IPS-11a (cell line): ENCODE data around the gene DPYSL4.

Source experiments
- H3K4me3 ChIP-seq: one replicate; pipeline ENCODE4 v1.5.1; 2013; ENCODE audit warnings: low read depth, low read length, control low read depth

The DPYSL4 gene

DNA sequence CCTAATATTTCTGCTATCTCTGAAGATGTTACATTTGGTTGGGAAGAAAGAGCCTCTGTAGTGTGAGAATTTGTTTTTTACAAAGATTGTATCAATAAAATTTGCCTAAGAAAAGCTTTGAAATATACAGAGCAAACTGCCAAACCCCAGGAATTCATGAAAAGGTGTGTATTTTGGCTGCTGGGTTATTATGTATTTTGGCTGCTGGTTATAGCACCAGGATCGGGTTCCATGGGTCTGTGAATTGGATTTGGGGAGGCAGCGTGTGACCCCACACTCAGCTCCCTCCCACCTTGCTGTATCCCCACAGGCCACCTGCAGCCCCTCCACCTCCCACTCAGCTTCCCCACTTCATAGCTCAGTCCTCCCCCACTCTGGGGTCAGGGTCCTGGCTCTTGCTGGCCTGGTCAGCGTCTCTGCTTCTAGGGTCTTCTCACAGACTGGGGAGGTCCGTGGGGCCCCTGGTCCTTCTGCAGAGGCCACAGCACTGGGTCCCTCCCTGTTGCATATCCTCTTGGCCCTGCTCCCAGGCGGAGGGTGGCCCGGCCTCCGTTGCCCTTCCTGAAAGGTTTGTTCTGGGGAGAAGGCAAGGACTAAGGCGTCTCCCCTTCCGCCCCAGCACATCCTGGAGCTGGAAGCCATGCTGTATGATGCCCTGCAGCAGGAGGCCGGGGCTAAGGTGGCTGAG is 24.0 kb upstream of the DPYSL4 start:
- peak overlapping the region; percentile 1 for H3K4me3 ChIP-seq

DNA sequence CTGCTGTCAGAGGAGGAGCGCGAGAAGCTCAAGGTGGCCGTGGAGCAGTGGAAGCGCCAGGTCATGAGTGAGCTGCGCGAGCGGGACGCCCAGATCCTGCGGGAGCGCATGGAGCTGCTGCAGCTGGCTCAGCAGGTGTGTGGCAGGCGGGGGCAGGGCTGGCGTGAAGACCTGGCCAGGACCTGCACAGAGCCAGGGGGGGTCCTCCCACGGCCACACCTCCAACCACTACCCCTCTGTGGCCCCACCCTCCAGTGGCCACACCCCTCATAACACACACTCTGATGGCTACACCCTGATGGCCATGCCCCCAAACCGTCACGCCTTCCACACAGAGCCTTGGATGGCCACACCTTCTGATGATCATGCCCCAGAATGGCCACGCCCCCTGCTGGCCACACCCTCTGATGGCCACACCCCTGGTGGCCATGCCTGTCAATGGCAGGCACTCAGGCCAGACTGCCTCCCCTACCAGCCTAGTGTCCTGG is 23.4 kb upstream of the DPYSL4 start:
- H3K4me3 ChIP-seq, result peak overlapping the region; percentile 1

DNA sequence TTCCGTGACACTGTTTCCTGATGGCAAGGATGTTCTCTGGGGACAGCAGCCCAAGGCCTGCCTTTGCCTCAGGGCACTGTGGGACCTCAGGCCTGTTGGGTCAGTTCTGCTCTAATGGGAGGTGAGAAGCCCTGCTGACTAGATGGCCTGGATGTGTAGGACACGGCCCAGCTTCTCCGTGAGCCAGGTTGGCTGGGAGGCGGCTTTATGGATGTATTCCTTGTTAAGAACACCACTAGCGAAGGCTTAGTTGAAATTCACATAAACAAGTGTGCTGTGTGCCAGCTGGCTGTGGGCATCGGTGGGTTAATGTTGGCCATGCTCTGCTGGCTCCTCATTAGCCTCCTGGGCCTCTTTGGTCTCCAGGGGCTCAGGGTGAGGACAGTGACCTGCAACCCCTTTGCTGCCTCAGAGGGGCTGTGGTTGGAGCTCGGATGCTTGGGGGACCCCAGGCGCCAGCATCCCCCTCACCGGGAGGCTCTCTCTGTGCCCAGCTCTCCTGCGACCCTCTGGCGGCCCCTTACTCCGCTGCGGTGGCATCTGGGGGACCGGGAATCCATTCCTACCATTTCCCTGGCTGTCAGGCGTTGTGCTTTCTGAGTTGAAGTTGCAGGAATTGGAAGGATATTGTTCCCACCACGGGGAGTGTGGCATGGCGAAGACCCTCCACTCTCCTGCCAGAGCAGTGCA is 22.8 kb upstream of the DPYSL4 start:
- H3K4me3 ChIP-seq, result no peak overlapping the region

DNA sequence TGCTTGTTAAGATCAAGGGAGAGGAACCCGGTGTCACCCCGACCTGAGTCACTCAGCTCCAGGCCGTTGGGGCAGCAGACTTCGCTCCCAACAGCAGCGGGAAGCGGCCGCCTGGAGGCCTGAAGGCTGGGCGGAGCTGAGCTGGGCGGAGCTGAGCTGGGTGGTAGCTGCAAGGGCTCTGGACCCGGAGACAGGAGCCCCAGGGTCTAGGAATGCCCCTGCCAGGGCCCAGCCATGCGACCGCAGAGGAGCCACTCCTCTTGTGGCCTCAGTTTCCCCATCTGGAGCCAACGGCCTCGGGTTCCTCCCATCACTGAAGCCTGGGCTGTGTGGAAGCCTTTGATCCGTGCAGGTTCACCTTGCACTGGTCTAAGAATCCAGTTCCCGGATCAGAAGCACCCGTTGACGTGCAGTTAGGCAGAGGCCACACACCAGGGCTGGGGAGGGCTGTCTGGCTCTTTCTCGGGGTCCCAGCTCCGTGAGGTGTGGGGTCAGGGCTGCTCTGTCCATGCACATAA is 21.9 kb upstream of the DPYSL4 start:
- no peak overlapping the region for H3K4me3 ChIP-seq

DNA sequence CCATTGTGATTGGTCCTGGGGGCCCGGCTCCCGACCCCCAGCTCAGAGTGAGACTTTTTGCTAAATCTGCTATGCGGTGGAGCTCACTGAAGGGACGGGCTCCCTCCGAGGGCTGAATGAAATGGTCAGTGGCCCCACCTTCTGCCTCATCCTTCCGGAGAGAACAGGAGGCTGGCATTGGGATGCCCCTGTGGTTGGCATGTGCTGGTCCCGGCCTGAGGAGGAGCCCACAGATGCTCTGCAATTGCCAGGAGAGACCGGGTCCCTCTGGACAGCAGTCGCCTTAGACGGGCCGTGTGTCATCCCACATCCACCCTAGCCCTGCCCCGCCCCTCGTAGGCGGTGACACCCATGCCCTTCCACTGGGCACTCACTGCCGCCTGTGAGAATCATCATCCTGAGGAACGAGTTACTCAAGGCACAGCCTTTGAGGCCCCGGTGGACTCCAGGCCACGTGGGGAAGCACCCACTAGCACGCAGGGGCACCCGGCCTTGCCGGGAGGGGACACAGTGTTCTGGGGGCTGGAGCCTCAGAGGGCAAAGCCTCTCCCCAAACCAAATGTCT is 21.2 kb upstream of the DPYSL4 start:
- no peak overlapping the region for H3K4me3 ChIP-seq

DNA sequence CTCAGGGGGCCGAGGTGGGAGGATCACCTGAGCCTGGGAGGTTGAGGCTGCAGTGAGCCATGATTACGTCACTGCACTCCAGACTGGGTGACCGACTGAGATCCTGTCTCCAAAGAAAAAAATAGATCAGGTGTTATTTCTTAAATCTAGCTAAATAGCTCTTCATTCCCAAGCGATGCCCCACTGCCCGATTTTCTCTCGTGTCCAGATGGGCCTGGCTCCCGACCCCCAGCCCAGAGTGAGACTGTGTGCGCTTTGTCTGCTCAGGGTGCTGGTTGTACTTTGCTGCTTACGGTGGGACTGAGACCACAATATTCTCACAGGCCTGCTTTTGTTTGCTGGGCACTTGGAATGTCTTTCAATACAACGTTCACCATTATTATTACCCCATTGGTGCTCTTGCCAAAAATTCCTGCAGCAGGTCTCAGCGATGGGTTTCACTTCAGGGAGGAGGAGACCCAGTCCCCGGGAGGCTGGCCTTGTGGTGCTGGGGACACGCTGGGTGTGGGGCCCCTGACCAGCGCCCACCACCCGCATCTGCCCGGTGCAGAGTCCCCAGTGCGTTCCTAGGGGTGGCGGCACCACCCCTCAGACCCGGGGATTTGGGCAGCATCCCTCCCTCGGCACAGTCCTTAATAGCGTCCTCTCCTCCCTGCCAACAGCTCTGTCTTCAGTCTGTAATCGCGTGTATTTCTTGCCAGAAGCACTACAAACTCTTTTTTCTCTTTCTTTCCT is 20.4 kb upstream of the DPYSL4 start:
- no peak overlapping the region for H3K4me3 ChIP-seq

DNA sequence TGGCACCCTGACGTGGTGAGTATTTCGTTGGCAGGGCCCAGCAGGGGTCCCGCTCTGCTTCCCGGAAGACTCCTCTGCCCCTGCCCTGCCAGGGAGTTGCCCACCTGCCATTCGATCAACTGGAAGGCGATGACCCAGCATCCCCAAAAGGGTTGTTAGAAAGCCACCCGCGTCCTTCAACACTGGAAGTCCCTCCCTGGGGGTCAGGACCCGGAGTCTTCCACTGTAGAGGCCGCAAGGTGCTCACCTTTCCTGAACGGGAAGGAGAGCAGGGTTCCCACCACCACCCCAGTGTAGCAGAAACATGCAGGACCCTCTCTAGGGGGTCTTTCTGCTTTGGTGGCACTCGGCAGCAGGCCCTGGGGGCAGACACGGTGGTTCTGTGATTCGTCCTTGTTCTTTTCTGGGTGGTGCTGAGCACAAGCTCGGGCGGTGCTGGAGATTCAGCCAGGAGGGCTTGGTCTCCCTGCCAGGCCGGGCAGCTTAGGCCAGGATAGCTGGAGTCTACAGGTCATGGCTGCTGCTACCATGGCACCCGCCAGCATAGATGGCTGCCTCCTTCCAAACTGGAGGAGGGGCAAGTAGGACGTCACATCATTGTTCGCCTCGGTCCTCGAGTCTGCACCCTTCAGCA is 19.6 kb upstream of the DPYSL4 start:
- no peak overlapping the region for H3K4me3 ChIP-seq

DNA sequence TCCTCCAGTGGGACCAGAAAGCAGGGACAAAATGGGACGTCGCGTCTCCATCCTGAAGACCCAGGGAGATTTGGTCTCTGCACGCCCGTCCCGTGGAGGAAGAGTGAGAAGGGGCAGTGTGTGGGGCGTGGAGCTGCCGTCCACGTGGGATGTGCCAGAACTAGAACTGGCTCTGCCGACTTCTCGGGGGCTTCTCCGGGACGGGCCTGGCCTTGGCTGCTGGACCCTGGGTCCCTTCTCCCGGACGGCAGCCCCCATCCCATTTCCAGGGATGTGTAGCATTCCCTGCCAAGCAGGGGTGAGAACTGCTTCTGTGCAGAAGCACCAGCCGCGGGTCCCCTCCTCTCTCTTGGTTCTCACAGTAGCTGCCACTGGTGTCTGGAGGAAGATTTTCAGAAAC is 18.8 kb upstream of the DPYSL4 start:
- H3K4me3 ChIP-seq, result no peak overlapping the region

DNA sequence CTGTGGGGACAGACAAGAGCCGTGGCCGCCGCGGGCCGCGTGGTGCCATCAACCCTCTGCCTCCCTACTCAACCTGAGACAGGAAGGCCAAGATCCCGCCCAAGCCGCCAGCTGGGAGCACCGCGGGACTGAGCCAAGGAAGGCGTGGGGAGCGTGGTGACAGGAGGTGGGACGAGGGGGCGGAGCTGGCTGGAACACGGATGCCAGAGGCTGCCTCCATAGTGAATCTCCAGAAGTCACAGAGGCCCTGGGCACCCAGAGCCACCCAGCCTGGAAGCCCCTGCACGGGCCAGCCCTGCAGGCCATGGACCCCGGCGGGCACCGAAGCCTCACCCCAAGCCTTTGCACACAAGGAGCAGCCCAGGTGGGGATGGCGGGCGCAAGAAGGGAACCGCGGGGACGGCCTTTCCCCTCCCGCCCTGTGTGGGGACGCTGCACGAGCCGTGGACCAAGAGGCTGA is 18.1 kb upstream of the DPYSL4 start:
- no peak overlapping the region for H3K4me3 ChIP-seq

DNA sequence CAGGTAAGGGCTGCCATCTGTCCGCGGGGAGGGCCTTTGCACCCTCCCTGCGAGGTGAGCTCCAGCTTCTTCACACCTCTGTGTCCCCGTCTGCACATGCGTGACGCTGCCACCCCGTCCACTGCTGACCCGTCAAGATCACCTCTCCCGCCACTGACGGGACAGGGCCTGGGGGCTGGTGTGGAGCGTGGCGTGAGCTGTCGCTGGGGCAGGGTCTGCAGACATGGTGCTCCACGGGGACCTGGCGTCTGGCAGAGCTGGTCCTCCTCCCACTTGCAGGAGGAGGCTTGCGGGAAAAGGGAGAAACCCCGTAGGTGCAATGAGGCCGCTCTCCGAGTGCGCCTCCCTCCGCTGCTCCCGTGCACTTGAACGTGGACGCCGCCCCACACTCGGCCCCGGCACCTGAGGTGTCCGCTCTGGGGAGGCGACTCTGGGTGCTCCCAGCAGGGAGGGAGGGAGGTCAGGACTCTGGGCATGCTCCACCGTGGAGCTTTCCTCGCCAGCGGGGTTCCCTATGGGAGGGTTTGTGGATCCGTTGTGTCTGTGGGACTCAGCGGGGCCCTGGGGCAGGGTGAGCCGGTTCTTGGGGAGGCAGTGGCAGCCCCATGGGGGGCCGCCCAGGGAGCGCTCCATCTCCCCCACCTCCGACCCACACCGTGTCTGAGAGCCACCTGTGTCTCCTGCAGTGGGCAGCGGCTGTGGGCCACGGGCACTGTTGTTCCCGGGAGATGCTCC is 17.6 kb upstream of the DPYSL4 start:
- H3K4me3 ChIP-seq, result no peak overlapping the region

DNA sequence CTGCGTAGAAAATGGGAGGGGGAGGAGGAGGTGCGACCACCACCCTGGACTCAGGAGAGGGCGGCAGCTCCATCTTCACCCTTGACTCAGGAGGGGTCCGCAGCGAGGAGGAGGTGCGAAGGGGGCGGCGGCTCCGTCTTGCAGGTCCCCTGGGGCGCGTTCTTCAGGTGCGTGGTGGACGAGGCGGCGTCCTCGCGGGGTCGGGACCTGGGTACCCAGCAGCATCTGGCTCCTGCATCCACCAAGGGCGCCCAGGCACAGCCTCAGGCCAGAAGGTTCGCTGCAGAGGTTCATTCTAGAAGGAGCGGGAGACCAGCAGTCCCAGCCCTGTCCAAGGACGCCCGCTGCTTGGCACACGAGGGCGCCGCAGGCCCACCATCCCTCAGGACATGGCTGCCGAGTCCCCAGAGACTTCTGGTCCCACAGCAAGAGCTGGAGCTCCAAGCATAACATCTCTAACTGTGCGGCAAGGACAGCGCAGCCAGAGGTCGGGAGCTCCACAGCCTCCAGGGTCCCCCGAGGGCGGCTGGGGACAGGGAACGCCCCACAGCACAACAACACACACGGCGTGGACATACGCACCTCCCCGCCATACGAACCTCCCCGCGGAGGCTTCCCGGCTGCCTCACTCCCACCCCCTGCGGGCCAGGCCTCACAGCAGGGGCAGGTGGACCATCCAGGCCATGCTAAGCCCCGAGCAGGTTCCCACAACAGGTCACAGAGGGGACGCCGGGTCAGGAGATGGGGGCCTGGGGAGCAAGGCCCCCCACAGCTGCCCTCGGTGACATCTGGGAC is 16.8 kb upstream of the DPYSL4 start:
- no peak overlapping the region for H3K4me3 ChIP-seq

DNA sequence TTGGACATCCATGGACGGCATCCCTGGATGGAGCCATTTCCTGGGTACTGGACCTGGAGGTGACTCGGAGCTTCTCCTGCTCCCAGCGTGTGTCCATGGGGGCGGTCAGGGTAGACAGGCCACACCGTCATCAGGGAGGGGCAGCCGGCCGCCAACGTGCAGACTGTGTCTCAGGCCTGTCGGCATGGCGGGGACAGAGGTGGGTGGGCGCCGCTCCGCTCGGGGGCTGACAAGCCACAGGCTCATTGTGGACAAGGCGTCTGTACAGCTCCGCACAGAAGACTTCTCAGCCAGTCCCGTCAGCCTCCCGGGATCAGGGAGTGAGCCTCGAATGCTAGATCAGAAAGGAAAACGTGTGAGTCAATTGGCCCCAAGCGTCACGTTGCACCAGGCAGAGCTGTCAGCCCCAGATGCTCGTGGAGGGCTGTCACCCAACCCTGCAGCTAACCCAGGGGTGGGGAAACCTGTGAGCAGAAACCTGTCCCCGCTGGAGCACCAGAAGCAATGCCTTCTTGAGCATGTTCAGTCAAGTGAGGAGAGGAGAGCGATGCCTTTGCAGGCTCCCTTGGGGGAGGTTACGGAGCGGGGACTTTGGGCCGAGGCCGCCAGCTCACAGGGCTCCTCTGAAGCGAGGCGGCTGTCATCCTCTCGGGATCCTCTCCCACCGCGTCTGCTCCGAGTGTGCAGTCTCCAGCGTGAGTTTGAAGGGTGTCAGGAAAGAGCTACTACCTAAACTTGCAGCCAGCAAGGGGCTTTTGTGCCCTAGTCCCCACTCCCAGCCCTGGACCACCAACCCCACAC is 16.0 kb upstream of the DPYSL4 start:
- H3K4me3 ChIP-seq, result no peak overlapping the region

DNA sequence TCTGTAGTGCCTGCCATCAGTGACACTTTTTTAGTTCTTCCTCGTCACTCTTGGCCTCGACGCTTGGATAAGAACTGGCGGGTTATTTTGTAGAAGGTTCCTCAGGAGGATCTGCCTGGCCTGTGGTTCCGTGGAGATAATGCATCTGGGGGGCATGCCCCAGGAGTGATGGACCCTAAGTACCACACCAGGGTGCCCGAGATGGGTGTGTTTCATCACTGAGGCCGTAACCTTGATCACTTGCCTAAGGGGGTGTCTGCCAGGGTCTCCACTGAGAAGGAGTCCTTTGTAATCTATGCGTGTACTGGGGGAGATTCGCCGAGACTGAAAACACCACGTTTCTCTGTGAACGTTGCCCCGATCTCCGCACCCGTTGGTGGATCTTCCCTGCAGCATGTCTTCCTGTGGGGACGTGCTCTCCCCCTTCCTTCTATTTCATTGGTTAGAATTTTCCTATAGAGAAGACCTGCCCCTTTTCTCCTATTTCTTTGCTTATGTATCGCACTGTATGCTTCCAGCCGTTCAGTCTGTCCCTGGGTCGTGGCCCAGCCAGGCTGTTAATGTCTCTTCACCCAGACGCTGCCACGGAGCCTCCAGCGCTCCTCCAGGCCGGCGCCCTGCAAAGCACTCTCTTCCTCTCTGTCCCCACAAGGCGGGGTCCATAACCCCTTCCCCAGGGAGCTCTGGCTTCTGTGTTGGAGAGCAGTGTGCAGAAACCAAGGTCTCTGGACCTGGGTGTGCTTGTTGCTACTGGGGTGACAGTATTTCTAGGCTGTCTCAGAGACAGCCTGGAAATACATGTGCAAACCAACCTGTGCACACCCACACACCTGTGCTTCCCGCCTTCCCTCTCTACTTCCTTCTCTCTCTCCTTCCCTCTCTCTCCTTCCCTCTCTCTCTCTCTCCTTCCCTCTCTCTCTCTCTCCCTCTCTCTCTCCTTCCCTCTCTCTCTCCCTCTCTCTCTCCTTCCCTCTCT is 14.4 kb upstream of the DPYSL4 start:
- no peak overlapping the region for H3K4me3 ChIP-seq

DNA sequence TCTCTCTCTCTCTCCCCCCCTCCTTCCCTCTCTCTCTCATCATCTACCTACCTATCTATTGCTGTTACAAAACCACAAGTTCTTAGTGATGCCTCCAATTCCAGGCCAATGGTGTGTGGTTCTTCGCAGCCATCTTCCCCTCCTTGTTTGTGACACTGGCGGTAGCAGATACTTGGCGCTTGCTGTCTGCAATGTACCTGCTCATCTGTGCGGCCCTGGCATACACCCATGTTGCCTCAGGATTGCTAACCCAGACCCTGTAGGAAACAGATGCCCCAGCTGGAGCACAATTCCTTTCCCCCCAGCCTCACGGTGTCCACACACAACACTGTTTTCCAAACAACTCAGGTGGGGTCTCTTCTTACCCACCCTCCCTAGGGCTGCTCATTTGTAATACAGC is 13.6 kb upstream of the DPYSL4 start:
- no peak overlapping the region for H3K4me3 ChIP-seq

DNA sequence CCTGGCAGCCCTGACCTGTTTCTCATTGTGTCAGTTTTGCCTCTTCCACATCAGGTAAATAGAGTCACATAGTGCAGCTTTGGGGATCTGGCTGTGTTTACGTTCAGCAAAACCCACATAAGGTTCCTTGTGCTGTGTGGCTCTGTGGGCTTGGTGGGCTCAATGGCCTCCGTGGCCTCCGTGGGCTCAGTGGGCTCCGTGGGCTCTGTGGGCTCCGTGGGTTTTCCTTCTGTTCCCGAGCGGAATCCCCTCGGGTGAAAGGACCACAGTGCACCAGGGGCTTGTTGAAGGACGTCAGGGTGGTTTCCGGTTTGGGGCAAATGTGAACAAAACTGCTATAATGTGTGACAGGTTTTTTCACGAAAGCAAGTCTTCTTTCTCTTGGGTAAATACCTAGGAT is 12.5 kb upstream of the DPYSL4 start:
- H3K4me3 ChIP-seq, result no peak overlapping the region

DNA sequence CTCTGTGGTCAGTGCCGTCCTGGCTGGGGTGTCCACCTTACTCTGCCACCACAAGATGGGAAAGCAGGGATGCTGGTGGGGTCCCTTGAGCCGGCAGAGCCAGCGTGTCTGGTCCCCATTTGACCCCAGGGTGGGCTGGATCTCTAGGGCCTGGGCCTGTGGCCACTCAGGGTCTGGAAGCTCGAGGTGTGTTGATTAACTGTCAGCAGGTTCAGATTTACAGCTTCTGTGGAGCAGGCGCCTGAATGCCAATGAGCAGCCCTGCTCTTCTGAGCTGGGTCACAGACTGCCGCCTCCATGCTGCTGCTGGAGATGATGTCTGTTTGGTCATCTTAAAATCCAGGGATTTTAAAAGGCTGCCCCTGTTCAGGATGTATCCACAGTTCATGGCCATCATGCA is 11.3 kb upstream of the DPYSL4 start:
- H3K4me3 ChIP-seq, result no peak overlapping the region

DNA sequence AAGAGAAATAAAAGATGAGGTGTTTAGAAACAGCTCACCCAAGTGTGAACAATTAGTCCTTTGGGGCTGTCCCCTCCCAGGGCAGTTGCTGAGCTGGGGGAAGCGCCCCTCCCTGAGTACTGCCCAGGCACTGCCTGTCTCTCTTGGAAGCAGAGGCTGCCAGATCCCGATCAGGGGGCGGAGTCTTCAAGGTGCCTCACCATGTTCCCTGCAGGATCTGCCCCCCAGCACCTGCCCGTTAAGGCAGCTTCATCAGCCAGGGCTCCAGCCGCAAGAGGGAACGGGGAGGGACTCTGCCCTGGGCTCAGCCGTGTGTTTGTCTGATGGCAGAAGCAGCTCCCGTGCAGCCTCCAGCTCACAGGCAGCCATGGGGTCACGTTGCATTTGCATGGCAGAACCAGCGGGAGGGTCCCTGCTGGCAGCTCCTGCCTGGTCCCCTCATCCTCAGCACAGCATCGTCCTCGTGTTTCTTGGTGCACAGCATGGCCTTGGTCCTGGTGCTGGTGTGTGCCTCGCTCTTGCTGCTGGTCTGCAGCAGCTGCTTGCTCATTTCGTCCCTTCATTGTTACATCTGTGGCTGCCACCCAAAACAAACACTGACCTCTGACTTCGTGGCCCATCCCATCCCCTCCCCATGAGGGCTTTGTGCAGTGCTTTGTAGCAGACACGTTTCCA is 10.7 kb upstream of the DPYSL4 start:
- no peak overlapping the region for H3K4me3 ChIP-seq
